HS-27A (cell line): ENCODE measurements around the gene ACOD1.

Experiments used
- DNase-seq: peaks from one replicate; pipeline ENCODE4 v3.0.0-alpha.2; 2012; ENCODE audit warnings: low read depth, missing footprints

Gene ACOD1

DNA sequence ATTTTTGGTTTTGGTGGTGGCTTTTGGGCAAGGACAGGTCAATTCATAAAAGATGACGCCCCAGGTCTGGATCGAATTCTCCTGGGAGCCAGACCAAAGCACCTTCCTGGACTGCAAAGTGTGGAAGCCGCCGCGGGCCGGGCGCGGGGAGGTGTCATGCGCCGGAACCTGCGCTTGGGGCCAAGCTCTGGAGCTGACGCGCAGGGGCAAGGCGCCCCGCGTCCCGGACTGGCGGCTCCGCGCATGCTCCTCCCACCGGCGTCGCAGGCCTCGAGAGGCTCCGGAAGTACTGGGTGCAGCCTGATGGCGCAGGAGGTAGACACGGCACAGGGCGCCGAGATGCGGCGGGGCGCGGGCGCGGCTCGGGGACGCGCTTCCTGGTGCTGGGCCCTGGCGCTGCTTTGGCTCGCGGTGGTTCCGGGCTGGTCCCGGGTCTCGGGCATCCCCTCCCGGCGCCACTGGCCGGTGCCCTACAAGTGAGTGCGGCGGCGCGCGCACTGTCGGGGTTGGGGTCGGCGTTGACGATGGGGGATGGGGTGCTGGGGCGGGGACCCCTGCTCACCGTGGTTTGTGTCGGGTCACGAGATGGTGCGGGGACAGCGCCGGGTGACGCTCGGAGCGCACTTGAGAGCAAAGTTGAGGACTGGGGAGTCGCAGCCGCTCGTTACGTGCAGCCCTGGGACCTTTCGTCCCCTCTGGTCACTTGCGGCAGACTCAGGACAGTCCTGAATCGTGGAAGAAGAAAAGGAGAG lies 43.7 kb downstream of the ACOD1 start, which contains the start of gene CLN5:
Gene CLN5 (plus strand): TSS at position 286 of the 752 bp plus-strand sequence. CDS start 18 bp downstream, at position 304.
- peak; percentile 52 for DNase-seq

DNA sequence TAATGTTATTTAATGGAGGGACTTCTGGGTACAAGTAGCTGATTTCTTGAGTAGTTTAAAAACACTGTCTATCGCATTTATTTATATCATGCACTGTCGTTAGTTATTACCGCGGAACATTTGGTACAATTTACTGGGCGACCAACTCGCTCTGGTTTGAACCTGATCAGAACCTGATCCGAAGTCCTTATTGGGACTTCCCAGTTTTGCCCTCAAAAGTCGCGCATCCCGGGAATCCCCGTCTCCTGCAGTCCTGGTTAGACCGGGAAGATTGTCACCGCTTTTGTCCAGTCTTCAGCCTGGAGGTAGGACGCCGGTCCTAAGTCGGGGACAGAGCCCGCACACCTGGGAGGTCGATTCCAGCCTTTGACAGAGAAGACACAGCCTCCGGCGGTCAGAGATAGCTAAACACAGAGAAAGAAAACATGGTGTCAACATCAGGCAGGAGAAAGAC lies 44.3 kb downstream of the ACOD1 start:
- DNase-seq, result peak; percentile 1

DNA sequence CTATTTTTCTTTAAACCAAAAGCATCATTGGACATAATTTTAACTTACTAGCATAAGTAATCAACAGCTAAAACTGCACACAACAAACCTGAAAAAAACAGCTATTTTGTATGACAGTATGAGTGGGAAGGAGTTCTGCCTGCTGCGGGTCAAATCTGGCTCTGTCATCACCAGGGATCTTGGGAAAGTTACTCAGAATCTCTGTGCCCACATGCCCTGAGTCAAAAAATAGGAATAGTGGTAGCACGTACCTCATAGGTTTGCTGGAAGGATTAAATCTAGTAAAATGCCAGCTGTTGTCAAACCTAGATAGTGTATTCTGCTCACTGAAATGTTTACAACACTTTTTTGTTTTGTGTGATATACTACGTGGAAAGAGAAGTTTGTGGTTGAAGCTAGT lies 44.7 kb downstream of the ACOD1 start:
- no peak for DNase-seq

DNA sequence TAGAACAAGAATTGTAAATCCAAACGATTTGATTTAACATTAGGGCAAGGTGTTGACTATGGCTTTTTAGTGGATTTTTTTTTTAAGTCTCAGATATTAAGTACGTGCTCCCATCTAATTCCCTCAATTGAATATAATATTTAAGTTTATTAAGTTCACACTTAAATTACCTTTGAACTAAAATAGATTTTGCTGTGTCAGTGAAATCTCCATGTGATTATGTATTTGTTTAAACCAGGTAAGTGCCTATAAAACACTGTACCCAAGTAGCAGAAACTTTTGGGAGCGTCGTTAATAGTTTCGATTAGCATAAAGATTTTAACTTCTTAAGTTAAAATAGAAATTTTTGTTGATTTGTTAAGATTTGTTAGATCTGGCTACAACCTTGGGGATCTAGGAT lies 45.2 kb downstream of the ACOD1 start:
- DNase-seq, result no peak

GRCh38 chr13:76994281-76994680 lies 46.0 kb downstream of the ACOD1 start:
- no peak for DNase-seq

DNA sequence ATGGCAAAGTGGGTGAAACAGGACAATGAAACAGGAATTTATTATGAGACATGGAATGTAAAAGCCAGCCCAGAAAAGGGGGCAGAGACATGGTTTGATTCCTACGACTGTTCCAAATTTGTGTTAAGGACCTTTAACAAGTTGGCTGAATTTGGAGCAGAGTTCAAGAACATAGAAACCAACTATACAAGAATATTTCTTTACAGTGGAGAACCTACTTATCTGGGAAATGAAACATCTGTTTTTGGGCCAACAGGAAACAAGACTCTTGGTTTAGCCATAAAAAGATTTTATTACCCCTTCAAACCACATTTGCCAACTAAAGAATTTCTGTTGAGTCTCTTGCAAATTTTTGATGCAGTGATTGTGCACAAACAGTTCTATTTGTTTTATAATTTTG lies 52.2 kb downstream of the ACOD1 start:
- DNase-seq, result no peak

GRCh38 chr13:77001540-77001939 lies 53.2 kb downstream of the ACOD1 start:
- DNase-seq, result no peak

GRCh38 chr13:77001963-77002587 lies 53.8 kb downstream of the ACOD1 start:
- DNase-seq, result no peak

- DNase-seq, result no peak
Measured at GRCh38 chr13:77002590-77003190, 54.4 kb downstream of the ACOD1 start.
